Measurements from ENCODE around the gene PTPRM.

- no peak for TF ChIP-seq JUND (IDR thresholded peaks at IDR 0.05)
- no peak for TF ChIP-seq FOXA1 (IDR thresholded peaks at IDR 0.05)
- TF ChIP-seq CTCF (IDR thresholded peaks at IDR 0.05; ENCODE audit: low read depth, low read length, missing input control): no peak
- no peak for TF ChIP-seq GABPA (IDR thresholded peaks at IDR 0.05 in 1 of 2, conservative IDR thresholded peaks at IDR 0.05 in 1 of 2)
- TF ChIP-seq REST (IDR thresholded peaks at IDR 0.05): no peak
- no peak for TF ChIP-seq MAX (IDR thresholded peaks at IDR 0.05)
- TF ChIP-seq RAD21 (IDR thresholded peaks at IDR 0.05): no peak
- no peak for TF ChIP-seq HNF4A (conservative IDR thresholded peaks at IDR 0.05)
- no peak for TF ChIP-seq TAF1 (conservative IDR thresholded peaks at IDR 0.05)
- TF ChIP-seq SP1 (IDR thresholded peaks at IDR 0.05): no peak
- TF ChIP-seq EGR1 (IDR thresholded peaks at IDR 0.05; ENCODE audit: low read depth in 2 of 2): no peak
- TF ChIP-seq RXRA (IDR thresholded peaks at IDR 0.05): no peak
- TF ChIP-seq, protein P1, sequence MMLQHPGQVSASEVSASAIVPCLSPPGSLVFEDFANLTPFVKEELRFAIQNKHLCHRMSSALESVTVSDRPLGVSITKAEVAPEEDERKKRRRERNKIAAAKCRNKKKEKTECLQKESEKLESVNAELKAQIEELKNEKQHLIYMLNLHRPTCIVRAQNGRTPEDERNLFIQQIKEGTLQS (IDR thresholded peaks at IDR 0.05): no peak
Observed at GRCh38 chr18:8241731-8242130, 674.6 kb downstream of the PTPRM start.
